ENCODE results near the gene ALX3. TPM values are rescaled to one million over a fixed set of nuclear protein-coding genes. Genes with fewer than 3 reads are reported as not detected.

ALX3 gene
- total RNA-seq, 1 experiment from 2014 or later: 0.15 TPM

- Mint-ChIP-seq H3K4me3 (no peak overlapping the region), H3K9me3 (peaks cover 30% of the 10 kb centered on the region), H3K4me1 (0 out of 2 replicates have a peak, but pooled peaks cover 4% of the 10 kb centered on the region), H3K27ac (no peak overlapping the region), H3K36me3 (peaks cover 8% of the 10 kb centered on the region), H3K27me3 (ENCODE audit: low read depth) (peaks cover 14% of the 10 kb centered on the region)
- ChIA-PET POLR2A (no interaction called here), CTCF (interaction anchor here (1.0 to 7.1 kb wide), 2 partner anchors 13 to 29 kb away, joined by 4 to 95 read pairs; no protein-coding TSS in a partner anchor)
- DNase-seq (ENCODE audit: low spot score): no peak
- TF ChIP-seq CREB1 (CRISPR knock-in tag; IDR thresholded peaks at IDR 0.05): no peak
- no peak for TF ChIP-seq FOXP4 (CRISPR knock-in tag; IDR thresholded peaks at IDR 0.05)
- TF ChIP-seq NR1H2 (CRISPR knock-in tag; IDR thresholded peaks at IDR 0.05): no peak
- no peak for TF ChIP-seq E2F5 (CRISPR knock-in tag; IDR thresholded peaks at IDR 0.05)
- TF ChIP-seq STAT6 (CRISPR knock-in tag; conservative IDR thresholded peaks at IDR 0.05; ENCODE audit: low read depth): no peak
- TF ChIP-seq CBFB (CRISPR knock-in tag; IDR thresholded peaks at IDR 0.05; ENCODE audit: low read depth): no peak
- ATAC-seq: no peak
These were observed 48.3 kb upstream of the ALX3 start for GRCh38 chr1:110118636-110119396.

GRCh38 chr1:110114784-110115183 is 44.3 kb upstream of the ALX3 start:
- ATAC-seq (no peak), DNase-seq (ENCODE audit: low spot score) (no peak)
- Mint-ChIP-seq H3K4me3 (no peak overlapping the region), H3K36me3 (no peaks in the 10 kb centered on the region), H3K9me3 (no peaks in the 10 kb centered on the region; the same call in 1 of the 2 replicates), H3K4me1 (0 out of 2 replicates have a peak, but pooled peaks cover 4% of the 10 kb centered on the region), H3K27ac (no peak overlapping the region), H3K27me3 (ENCODE audit: low read depth) (no peaks in the 10 kb centered on the region; the same call in 1 of the 2 replicates)
- CTCF ChIA-PET: interaction anchor here (0.9 to 7.1 kb wide), 4 partner anchors 9 to 60 kb away, joined by 3 to 95 read pairs (median 22); no protein-coding TSS in a partner anchor
- TF ChIP-seq ZNF263 (CRISPR knock-in tag; IDR thresholded peaks at IDR 0.05; ENCODE audit: low read depth) (no peak), MAX (CRISPR knock-in tag; IDR thresholded peaks at IDR 0.05) (no peak), SMAD3 (CRISPR knock-in tag; IDR thresholded peaks at IDR 0.05; ENCODE audit: borderline replicate concordance) (no peak), HMGA2 (CRISPR knock-in tag; IDR thresholded peaks at IDR 0.05) (no peak), NR2C2 (CRISPR knock-in tag; IDR thresholded peaks at IDR 0.05) (no peak), HMGXB4 (CRISPR knock-in tag; IDR thresholded peaks at IDR 0.05) (no peak), NFE2L1 (CRISPR knock-in tag; IDR thresholded peaks at IDR 0.05) (no peak), RELA (CRISPR knock-in tag; IDR thresholded peaks at IDR 0.05; ENCODE audit: borderline replicate concordance) (no peak), ZNF423 (CRISPR knock-in tag; IDR thresholded peaks at IDR 0.05) (no peak), NFYB (CRISPR knock-in tag; conservative IDR thresholded peaks at IDR 0.05; ENCODE audit: low read depth) (no peak), ZNF219 (CRISPR knock-in tag; IDR thresholded peaks at IDR 0.05; ENCODE audit: borderline replicate concordance) (no peak), FOXP4 (CRISPR knock-in tag; IDR thresholded peaks at IDR 0.05) (no peak), GRHL2 (CRISPR knock-in tag; IDR thresholded peaks at IDR 0.05; ENCODE audit: insufficient replicate concordance, severe bottlenecking) (no peak), EMX1 (CRISPR knock-in tag; IDR thresholded peaks at IDR 0.05) (no peak), OVOL2 (CRISPR knock-in tag; IDR thresholded peaks at IDR 0.05; ENCODE audit: borderline replicate concordance) (no peak), ZMAT4 (CRISPR knock-in tag; IDR thresholded peaks at IDR 0.05) (no peak), NR3C1 (CRISPR knock-in tag; conservative IDR thresholded peaks at IDR 0.05; ENCODE audit: low read depth) (no peak), KAT7 (CRISPR knock-in tag; IDR thresholded peaks at IDR 0.05; ENCODE audit: borderline replicate concordance) (no peak)
- POLR2A ChIA-PET: no interaction called here

All from WTC11 (cell line).